ENCODE data around the gene NKX2-2. TPM values are rescaled to one million over a fixed set of nuclear protein-coding genes. Genes with fewer than 3 reads are reported as not detected.

NKX2-2 gene
- total RNA-seq, 1 donor from 2014 or later, result not detected

GRCh38 chr20:21523281-21523868 is 9.5 kb upstream of the NKX2-2 start:
- no peak overlapping the region for H3K27ac ChIP-seq (ENCODE audit: low read depth, low read length)
- no peak overlapping the region for H3K9ac ChIP-seq (ENCODE audit: low read depth in 1 of 3, low read length in 3 of 3)
- no peaks in the 10 kb centered on the region for H3K9me3 ChIP-seq (ENCODE audit: control insufficient read depth in 3 of 3, low read length in 3 of 3)
- H3K27me3 ChIP-seq (ENCODE audit: control insufficient read depth in 3 of 3, insufficient read depth in 3 of 3, low read length in 3 of 3), result peaks cover 81 to 89% (median 83%) of the 10 kb centered on the region in 3 donors
- no peaks in the 10 kb centered on the region for H3K36me3 ChIP-seq (ENCODE audit: control insufficient read depth in 3 of 3, insufficient read depth in 3 of 3, low read length in 3 of 3)
- H3K4me1 ChIP-seq (ENCODE audit: control insufficient read depth in 3 of 3, insufficient read depth in 3 of 3, low read length in 3 of 3), result peaks cover 8 to 23% (median 14%) of the 10 kb centered on the region in 3 donors
- H3K4me3 ChIP-seq (ENCODE audit: low read length in 3 of 3), result peak overlapping the region in 1 of 3 donors; percentile 8

DNA sequence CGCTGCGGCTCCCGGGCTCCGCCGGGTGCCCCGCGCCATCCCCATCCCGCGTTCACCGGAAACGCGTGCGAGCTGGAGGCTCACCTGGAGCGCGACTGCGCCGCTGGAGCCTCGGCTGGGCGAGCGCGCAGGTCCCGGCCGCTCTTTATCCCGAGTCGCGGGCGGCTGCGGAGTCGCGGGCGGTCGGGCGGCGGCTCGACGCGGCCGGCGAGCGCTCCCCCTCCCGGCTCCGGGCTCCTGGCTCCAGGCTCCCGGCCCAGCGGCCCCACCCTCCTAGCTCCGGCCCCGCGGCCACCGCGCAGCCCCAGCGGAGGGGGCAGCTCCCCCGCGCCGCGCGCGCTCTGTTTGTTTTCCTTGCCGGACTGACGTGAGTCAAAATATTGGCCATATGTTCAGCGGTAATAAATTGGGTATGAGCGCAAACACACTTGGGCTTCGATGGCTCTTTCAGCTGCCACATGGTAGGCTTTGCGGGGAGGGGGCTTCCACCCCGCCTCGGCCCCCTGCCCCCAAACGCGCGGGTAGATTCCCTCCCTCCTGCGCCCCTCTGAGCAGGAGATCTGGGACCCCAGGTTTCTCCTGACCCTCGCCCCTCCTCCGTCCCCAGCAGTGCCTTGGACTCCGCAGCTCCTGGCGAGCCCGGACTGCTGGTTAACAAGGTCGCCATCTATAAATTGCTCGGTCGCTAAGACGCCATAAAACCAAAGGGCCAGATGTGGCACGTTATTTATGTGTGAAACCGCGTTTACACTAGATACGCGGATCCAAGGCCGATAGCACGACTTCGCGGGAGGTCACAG is 8.8 kb upstream of the NKX2-2 start:
- Histone ChIP-seq H3K27me3 (ENCODE audit: control insufficient read depth in 3 of 3, insufficient read depth in 3 of 3, low read length in 3 of 3) (peaks cover 86 to 96% (median 90%) of the 10 kb centered on the region in 3 donors), H3K4me3 (ENCODE audit: low read length in 3 of 3) (peak overlapping the region in 2 of 3 donors; percentile 27 to 29), H3K27ac (ENCODE audit: low read depth, low read length) (no peak overlapping the region), H3K4me1 (ENCODE audit: control insufficient read depth in 3 of 3, insufficient read depth in 3 of 3, low read length in 3 of 3) (peaks cover 8 to 23% (median 16%) of the 10 kb centered on the region in 3 donors), H3K9ac (ENCODE audit: low read depth in 1 of 3, low read length in 3 of 3) (no peak overlapping the region), H3K9me3 (ENCODE audit: control insufficient read depth in 3 of 3, low read length in 3 of 3) (no peaks in the 10 kb centered on the region), H3K36me3 (ENCODE audit: control insufficient read depth in 3 of 3, insufficient read depth in 3 of 3, low read length in 3 of 3) (no peaks in the 10 kb centered on the region)

GRCh38 chr20:21521596-21522480 is 8.0 kb upstream of the NKX2-2 start:
- Histone ChIP-seq H3K27me3 (ENCODE audit: control insufficient read depth in 3 of 3, insufficient read depth in 3 of 3, low read length in 3 of 3) (peaks cover 90 to 96% (median 93%) of the 10 kb centered on the region in 3 donors), H3K9me3 (ENCODE audit: control insufficient read depth in 3 of 3, low read length in 3 of 3) (no peaks in the 10 kb centered on the region), H3K4me3 (ENCODE audit: low read length in 3 of 3) (peak overlapping the region in 2 of 3 donors; percentile 27 to 29)

DNA sequence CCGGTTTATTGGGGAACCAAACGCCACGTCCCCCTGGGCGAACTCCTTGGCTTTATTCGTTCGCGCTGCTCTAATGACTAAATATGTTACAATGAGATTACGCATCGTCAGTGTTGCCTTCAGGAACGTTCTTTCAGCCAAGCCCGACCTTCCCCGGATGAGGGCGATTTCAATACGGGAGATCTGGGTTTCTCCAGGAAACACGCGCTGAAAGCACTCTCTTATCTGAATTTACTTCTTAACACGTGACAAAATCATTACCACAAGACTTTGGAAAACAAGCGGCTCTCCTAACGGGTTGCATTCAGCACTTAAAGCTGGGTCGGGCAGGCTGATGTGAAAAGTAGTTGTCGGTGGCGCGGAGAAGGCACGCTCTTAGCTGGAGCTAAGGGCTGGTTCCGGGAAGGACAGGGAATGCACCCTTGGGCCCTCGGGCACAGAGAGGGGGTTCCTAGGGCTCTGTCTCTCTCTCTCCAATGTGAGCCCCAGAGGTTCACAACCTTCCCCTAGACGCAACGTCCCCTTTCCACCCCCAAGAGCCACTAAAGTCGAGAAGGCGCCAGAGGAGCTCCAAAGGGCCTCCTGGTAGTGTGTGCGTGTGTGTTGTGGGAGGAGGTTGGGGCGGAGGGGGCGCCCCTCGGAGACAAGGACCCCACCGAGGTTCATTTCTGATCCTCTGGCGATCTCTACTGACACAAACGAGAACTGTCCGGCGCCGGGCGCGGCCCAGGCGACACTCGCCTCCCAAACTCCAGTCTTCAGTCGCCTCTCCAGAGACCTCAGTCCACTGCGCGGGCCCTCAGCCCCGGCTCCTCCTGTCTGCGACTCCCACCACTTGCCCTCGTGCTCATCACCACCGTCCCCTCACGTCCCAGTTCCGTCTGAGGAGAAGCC is 7.1 kb upstream of the NKX2-2 start:
- peaks cover 12 to 27% (median 22%) of the 10 kb centered on the region in 3 donors for H3K4me1 ChIP-seq (ENCODE audit: control insufficient read depth in 3 of 3, insufficient read depth in 3 of 3, low read length in 3 of 3)
- no peak overlapping the region for H3K9ac ChIP-seq (ENCODE audit: low read depth in 1 of 3, low read length in 3 of 3)
- H3K9me3 ChIP-seq (ENCODE audit: control insufficient read depth in 3 of 3, low read length in 3 of 3), result no peaks in the 10 kb centered on the region
- H3K27ac ChIP-seq (ENCODE audit: low read depth, low read length), result no peak overlapping the region
- peaks cover 91 to 99% (median 98%) of the 10 kb centered on the region in 3 donors for H3K27me3 ChIP-seq (ENCODE audit: control insufficient read depth in 3 of 3, insufficient read depth in 3 of 3, low read length in 3 of 3)
- no peak overlapping the region for H3K4me3 ChIP-seq (ENCODE audit: low read length in 3 of 3)
- H3K36me3 ChIP-seq (ENCODE audit: control insufficient read depth in 3 of 3, insufficient read depth in 3 of 3, low read length in 3 of 3), result no peaks in the 10 kb centered on the region

More at GRCh38 chr20:21521596-21522480, 8.0 kb upstream of the NKX2-2 start:
- Histone ChIP-seq H3K9ac (ENCODE audit: low read depth in 1 of 3, low read length in 3 of 3) (no peak overlapping the region), H3K4me1 (ENCODE audit: control insufficient read depth in 3 of 3, insufficient read depth in 3 of 3, low read length in 3 of 3) (peaks cover 12 to 27% (median 21%) of the 10 kb centered on the region in 3 donors), H3K36me3 (ENCODE audit: control insufficient read depth in 3 of 3, insufficient read depth in 3 of 3, low read length in 3 of 3) (no peaks in the 10 kb centered on the region), H3K27ac (ENCODE audit: low read depth, low read length) (no peak overlapping the region)

DNA sequence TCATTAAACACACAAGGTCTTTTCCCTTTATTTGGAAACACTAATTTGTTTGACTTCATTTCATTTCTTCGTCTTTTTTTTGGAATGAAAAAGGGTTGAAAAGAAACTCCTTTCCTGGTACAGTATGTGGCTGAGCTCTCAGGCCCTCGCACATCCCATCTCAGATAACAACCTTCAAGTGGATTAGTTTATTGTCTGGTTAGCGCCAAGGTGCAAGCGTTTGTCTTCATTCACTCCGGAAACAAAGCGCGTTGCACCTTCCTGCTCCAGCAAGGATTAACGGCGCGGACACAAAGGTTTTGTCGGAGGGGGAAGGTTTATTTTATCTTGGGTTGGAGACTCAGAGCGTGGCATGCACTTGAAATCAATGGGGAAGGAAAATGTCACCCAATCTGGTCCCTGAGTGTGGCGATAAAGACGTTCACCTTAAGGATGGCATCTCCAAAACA is 5.3 kb upstream of the NKX2-2 start:
- Histone ChIP-seq H3K9me3 (ENCODE audit: control insufficient read depth in 3 of 3, low read length in 3 of 3) (no peaks in the 10 kb centered on the region), H3K4me1 (ENCODE audit: control insufficient read depth in 3 of 3, insufficient read depth in 3 of 3, low read length in 3 of 3) (peaks cover 16 to 31% (median 25%) of the 10 kb centered on the region in 3 donors), H3K4me3 (ENCODE audit: low read length in 3 of 3) (no peak overlapping the region), H3K27ac (ENCODE audit: low read depth, low read length) (no peak overlapping the region), H3K9ac (ENCODE audit: low read depth in 1 of 3, low read length in 3 of 3) (no peak overlapping the region), H3K36me3 (ENCODE audit: control insufficient read depth in 3 of 3, insufficient read depth in 3 of 3, low read length in 3 of 3) (no peaks in the 10 kb centered on the region), H3K27me3 (ENCODE audit: control insufficient read depth in 3 of 3, insufficient read depth in 3 of 3, low read length in 3 of 3) (peaks cover 83 to 98% (median 94%) of the 10 kb centered on the region in 3 donors)

- Histone ChIP-seq H3K27me3 (ENCODE audit: control insufficient read depth in 3 of 3, insufficient read depth in 3 of 3, low read length in 3 of 3) (peaks cover 79 to 94% (median 91%) of the 10 kb centered on the region in 3 donors), H3K27ac (ENCODE audit: low read depth, low read length) (no peak overlapping the region), H3K4me3 (ENCODE audit: low read length in 3 of 3) (no peak overlapping the region), H3K9me3 (ENCODE audit: control insufficient read depth in 3 of 3, low read length in 3 of 3) (no peaks in the 10 kb centered on the region), H3K36me3 (ENCODE audit: control insufficient read depth in 3 of 3, insufficient read depth in 3 of 3, low read length in 3 of 3) (no peaks in the 10 kb centered on the region), H3K4me1 (ENCODE audit: control insufficient read depth in 3 of 3, insufficient read depth in 3 of 3, low read length in 3 of 3) (peaks cover 20 to 35% (median 27%) of the 10 kb centered on the region in 3 donors), H3K9ac (ENCODE audit: low read depth in 1 of 3, low read length in 3 of 3) (no peak overlapping the region)
Measured at GRCh38 chr20:21518292-21518991, 4.6 kb upstream of the NKX2-2 start.

DNA sequence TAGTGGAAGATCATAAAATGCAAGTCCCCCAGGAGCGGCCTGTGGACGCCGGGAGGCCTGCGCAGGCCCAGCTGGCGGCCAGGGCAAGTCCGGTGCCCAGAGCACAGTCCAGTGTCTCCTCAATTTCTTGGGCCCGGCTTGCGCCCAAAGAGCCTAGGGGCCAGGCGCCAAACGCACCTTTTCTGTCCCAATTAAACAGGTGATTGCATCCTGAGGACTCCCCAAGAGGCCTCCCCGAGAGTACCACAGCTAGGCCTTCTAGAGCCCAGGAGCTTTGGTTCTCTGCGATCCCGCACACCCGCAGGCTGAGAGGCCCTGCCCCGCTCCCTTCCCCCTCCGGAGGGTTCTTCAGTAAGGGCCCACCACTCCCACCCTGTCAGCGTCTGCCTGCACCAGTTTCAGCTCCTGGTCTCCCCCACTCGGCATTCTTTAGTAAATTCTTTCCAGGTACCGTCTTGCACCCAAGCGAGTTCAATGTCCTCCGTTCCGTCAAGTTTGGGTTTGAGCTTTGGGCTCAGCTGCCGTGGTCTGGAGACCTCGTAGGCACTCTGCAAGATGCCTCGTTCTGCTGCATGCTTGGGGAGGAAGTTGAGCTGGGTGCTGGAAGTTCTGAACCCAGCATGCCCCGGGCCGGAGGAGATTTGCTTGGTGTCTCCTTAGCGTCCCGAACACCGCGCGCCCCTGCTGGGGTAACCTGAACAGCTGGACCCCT is 3.9 kb upstream of the NKX2-2 start:
- H3K9me3 ChIP-seq (ENCODE audit: control insufficient read depth in 3 of 3, low read length in 3 of 3), result no peaks in the 10 kb centered on the region
- no peaks in the 10 kb centered on the region for H3K36me3 ChIP-seq (ENCODE audit: control insufficient read depth in 3 of 3, insufficient read depth in 3 of 3, low read length in 3 of 3)
- no peak overlapping the region for H3K27ac ChIP-seq (ENCODE audit: low read depth, low read length)
- H3K4me3 ChIP-seq (ENCODE audit: low read length in 3 of 3), result no peak overlapping the region
- H3K4me1 ChIP-seq (ENCODE audit: control insufficient read depth in 3 of 3, insufficient read depth in 3 of 3, low read length in 3 of 3), result peaks cover 15 to 36% (median 28%) of the 10 kb centered on the region in 3 donors
- no peak overlapping the region for H3K9ac ChIP-seq (ENCODE audit: low read depth in 1 of 3, low read length in 3 of 3)
- peaks cover 79 to 94% (median 91%) of the 10 kb centered on the region in 3 donors for H3K27me3 ChIP-seq (ENCODE audit: control insufficient read depth in 3 of 3, insufficient read depth in 3 of 3, low read length in 3 of 3)

DNA sequence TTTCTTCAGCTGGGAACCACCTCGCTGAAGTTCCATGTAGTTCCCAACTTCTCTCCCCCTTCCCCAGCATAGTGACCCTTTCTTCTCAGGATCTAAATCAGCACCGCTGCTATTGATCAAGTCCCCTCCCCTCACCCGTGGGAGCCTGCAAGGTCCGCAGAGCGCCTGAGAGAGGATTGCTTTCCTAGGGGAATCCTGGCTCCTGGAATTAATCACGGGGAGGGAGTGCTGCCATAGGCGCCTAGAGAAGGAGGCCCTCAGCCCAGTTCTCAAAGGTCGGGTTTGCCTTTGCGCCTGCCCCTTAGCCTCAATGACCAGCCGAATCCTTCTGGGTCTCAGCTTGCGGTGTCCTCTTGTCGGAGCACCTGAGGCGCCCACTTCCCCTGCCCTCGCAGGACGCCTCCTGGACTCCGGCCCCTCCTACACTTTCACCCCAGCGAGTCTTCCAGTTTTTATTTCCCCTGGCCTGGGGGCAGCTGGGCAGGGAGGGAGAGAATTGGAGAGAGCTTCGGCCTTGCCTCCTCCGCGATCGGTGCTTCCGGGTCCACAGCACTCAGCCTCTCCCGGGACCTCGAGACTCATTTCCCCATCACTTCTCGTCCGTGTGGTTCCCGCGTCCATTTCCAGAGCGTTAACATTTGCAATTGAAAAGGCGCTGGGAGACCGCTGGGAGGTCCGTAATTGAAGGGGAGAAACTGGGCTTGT is 3.1 kb upstream of the NKX2-2 start:
- Histone ChIP-seq H3K9ac (ENCODE audit: low read depth in 1 of 3, low read length in 3 of 3) (no peak overlapping the region), H3K9me3 (ENCODE audit: control insufficient read depth in 3 of 3, low read length in 3 of 3) (no peaks in the 10 kb centered on the region), H3K27me3 (ENCODE audit: control insufficient read depth in 3 of 3, insufficient read depth in 3 of 3, low read length in 3 of 3) (peaks cover 83 to 95% (median 92%) of the 10 kb centered on the region in 3 donors), H3K36me3 (ENCODE audit: control insufficient read depth in 3 of 3, insufficient read depth in 3 of 3, low read length in 3 of 3) (no peaks in the 10 kb centered on the region), H3K27ac (ENCODE audit: low read depth, low read length) (no peak overlapping the region), H3K4me3 (ENCODE audit: low read length in 3 of 3) (no peak overlapping the region), H3K4me1 (ENCODE audit: control insufficient read depth in 3 of 3, insufficient read depth in 3 of 3, low read length in 3 of 3) (peaks cover 19 to 39% (median 31%) of the 10 kb centered on the region in 3 donors)
